Upper lobe of left lung (tissue), 6 donors: Measurements from ENCODE around the gene SEM1. TPM values are rescaled to one million over a fixed set of nuclear protein-coding genes. Genes with fewer than 3 reads are reported as not detected.
"Not testable (repeated sequence)": the region's sequence is repeated elsewhere in the genome, so short reads cannot be mapped to it uniquely, and the experiment has no call there.

Source experiments
- ATAC-seq, 2 donors: fragments of 200-7000 bp; cut with Tn5 transposase; one replicate each; pipeline ENCODE4 v1.9.1; 2022; ENCODE audit warnings: mild to moderate bottlenecking in 2 of 2, moderate library complexity in 2 of 2; ENCODE audit not compliant: low FRiP score in 2 of 2
- DNase-seq, 2 donors: peaks; one replicate each; pipeline ENCODE4 v3.0.0-alpha.2; 2019 to 2020
- H3K27ac ChIP-seq, 4 donors: fragments of 200-600 bp; sonication (generic); one replicate each; pipeline ENCODE4 v1.5.1; 2016 to 2019
- H3K27me3 ChIP-seq, 4 donors: fragments of 200-600 bp; sonication (generic); one replicate each; pipeline ENCODE4 v1.5.1; 2017 to 2019
- H3K36me3 ChIP-seq, 4 donors: fragments of 200-600 bp; sonication (generic); one replicate each; pipeline ENCODE4 v1.5.1; 2016 to 2019
- H3K4me1 ChIP-seq, 4 donors: fragments of 200-600 bp; sonication (generic); one replicate each; pipeline ENCODE4 v1.5.1; 2018 to 2019
- H3K4me3 ChIP-seq, 4 donors: fragments of 200-600 bp; sonication (generic); one replicate each; pipeline ENCODE4 v1.5.1; 2017 to 2019; ENCODE audit warnings: mild to moderate bottlenecking in 2 of 4, moderate library complexity in 1 of 4
- H3K9me3 ChIP-seq, 4 donors: fragments of 200-600 bp; sonication (generic); one replicate each; pipeline ENCODE4 v1.5.1; 2018 to 2019
- EP300 ChIP-seq, 4 donors: sonication (generic); formaldehyde crosslinking; IDR thresholded peaks; one replicate each; pipeline ENCODE4 v1.5.1; 2017; ENCODE audit warnings: antibody characterized with exemption in 4 of 4, control low read depth in 2 of 4
- POLR2A ChIP-seq, 4 donors: fragments of 450-650 bp; IDR thresholded peaks; one replicate each; pipeline ENCODE4 v1.5.1; 2016 to 2017; ENCODE audit warnings: antibody characterized with exemption in 4 of 4, mild to moderate bottlenecking in 2 of 4
- POLR2AphosphoS5 ChIP-seq, 2 donors: sonication (generic); formaldehyde crosslinking; IDR thresholded peaks; one replicate each; pipeline ENCODE4 v1.5.1; 2017; ENCODE audit warnings: antibody characterized with exemption in 2 of 2
- WGBS, 2 donors: methylation state at CpG; one replicate each; pipeline ENCODE4 v1.1.5; 2017 to 2018; 5-methylcytosine and 5-hydroxymethylcytosine counted together
- total RNA-seq, 6 donors: library from RNA; depleted of rRNA in 4 of 6; stranded (reverse); fragments of >200 nt in 4 of 6; gene quantifications; one replicate each; pipeline versions ENCODE4 v1.1.0 to v1.2.1, GENCODE V29; 2016 to 2021
- TF ChIP-seq, protein P1 (sequence below), 6 experiments: fragments of 450-650 bp in 4 of 6; fragments of 200-600 bp in 2 of 6; sonication (generic) in 2 of 6; IDR thresholded peaks; one replicate each; pipeline ENCODE4 v1.5.1; 2016 to 2019; ENCODE audit warnings: antibody characterized with exemption in 6 of 6
- donor health status: DM: no; HTN: no; CAD: no; lungs with moderate emphysema.
- donor health status: DM: no; HTN: yes; CAD: no; lungs with severe emphysema.

The SEM1 gene
- total RNA-seq, 6 donors from 2014 or later: 27.1 to 41.9 (median 32.9) TPM

- no peak for ATAC-seq
Observed at GRCh38 chr7:96667026-96667425, 42.6 kb downstream of the SEM1 start.

DNA sequence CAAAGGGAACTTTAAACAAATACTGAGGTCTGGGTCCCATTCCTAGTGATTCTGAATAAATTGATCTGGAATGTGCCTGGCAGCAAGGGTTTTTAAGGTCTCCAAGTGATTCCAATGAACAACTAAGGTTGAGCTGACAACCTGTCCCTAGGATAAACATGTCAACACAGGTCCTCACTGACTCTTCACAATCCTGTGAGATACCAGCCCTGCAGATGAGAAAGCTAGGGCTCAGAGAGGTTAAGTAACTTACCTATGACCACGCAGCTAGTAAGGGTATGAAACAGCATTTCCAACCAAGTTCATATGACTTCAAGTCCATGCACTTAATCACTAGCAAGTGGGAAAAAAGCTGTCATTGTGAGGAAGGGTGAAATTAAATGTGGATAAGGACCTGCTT, 44.0 kb downstream of the SEM1 start:
- ATAC-seq: no peak

More at GRCh38 chr7:96667026-96667425, 42.6 kb downstream of the SEM1 start:
- Histone ChIP-seq H3K4me1 (no peaks in the 10 kb centered on the region), H3K9me3 (no peaks in the 10 kb centered on the region), H3K36me3 (peaks cover 0 to 22% (median 0%) of the 10 kb centered on the region in 4 donors), H3K27me3 (no peaks in the 10 kb centered on the region), H3K4me3 (no peak overlapping the region), H3K27ac (no peak overlapping the region)
- TF ChIP-seq EP300 (IDR thresholded peaks at IDR 0.05) (no peak), POLR2AphosphoS5 (IDR thresholded peaks at IDR 0.05) (no peak), POLR2A (IDR thresholded peaks at IDR 0.05) (no peak)
- TF ChIP-seq, protein P1, sequence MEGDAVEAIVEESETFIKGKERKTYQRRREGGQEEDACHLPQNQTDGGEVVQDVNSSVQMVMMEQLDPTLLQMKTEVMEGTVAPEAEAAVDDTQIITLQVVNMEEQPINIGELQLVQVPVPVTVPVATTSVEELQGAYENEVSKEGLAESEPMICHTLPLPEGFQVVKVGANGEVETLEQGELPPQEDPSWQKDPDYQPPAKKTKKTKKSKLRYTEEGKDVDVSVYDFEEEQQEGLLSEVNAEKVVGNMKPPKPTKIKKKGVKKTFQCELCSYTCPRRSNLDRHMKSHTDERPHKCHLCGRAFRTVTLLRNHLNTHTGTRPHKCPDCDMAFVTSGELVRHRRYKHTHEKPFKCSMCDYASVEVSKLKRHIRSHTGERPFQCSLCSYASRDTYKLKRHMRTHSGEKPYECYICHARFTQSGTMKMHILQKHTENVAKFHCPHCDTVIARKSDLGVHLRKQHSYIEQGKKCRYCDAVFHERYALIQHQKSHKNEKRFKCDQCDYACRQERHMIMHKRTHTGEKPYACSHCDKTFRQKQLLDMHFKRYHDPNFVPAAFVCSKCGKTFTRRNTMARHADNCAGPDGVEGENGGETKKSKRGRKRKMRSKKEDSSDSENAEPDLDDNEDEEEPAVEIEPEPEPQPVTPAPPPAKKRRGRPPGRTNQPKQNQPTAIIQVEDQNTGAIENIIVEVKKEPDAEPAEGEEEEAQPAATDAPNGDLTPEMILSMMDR (IDR thresholded peaks at IDR 0.05): no peak
- 88 to 97% methylated on average over 5 of the region's 5 CpGs for WGBS, 2 donors
- DNase-seq: no peak

GRCh38 chr7:96664793-96665192, 44.9 kb downstream of the SEM1 start:
- Histone ChIP-seq H3K27me3 (no peaks in the 10 kb centered on the region), H3K9me3 (no peaks in the 10 kb centered on the region), H3K4me3 (no peak overlapping the region), H3K27ac (no peak overlapping the region), H3K4me1 (no peaks in the 10 kb centered on the region), H3K36me3 (peaks cover 0 to 15% (median 0%) of the 10 kb centered on the region in 4 donors)
- TF ChIP-seq, protein P1 (IDR thresholded peaks at IDR 0.05): no peak
- TF ChIP-seq POLR2A (IDR thresholded peaks at IDR 0.05) (no peak), EP300 (IDR thresholded peaks at IDR 0.05) (no peak), POLR2AphosphoS5 (IDR thresholded peaks at IDR 0.05) (no peak)
- 83 to 89% methylated on average over 2 of the region's 2 CpGs for WGBS, 2 donors
- ATAC-seq (no peak), DNase-seq (no peak)

More for the DNA sequence above, 44.0 kb downstream of the SEM1 start:
- Histone ChIP-seq H3K4me1 (no peaks in the 10 kb centered on the region), H3K4me3 (no peak overlapping the region), H3K27ac (no peak overlapping the region), H3K9me3 (no peaks in the 10 kb centered on the region), H3K36me3 (peaks cover 0 to 19% (median 0%) of the 10 kb centered on the region in 4 donors), H3K27me3 (no peaks in the 10 kb centered on the region)
- TF ChIP-seq EP300 (IDR thresholded peaks at IDR 0.05) (no peak), POLR2AphosphoS5 (IDR thresholded peaks at IDR 0.05) (no peak), POLR2A (IDR thresholded peaks at IDR 0.05) (no peak)
- TF ChIP-seq, protein P1 (IDR thresholded peaks at IDR 0.05): no peak
- no peak for DNase-seq
- 94 to 96% methylated on average over 1 of the region's 1 CpG for WGBS, 2 donors

GRCh38 chr7:96663871-96664445, 45.7 kb downstream of the SEM1 start:
- Histone ChIP-seq H3K27ac (no peak overlapping the region), H3K9me3 (no peaks in the 10 kb centered on the region), H3K4me3 (no peak overlapping the region), H3K36me3 (peaks cover 0 to 15% (median 0%) of the 10 kb centered on the region in 4 donors), H3K27me3 (no peaks in the 10 kb centered on the region), H3K4me1 (no peaks in the 10 kb centered on the region)
- 70 to 72% methylated on average over 3 of the region's 3 CpGs for WGBS, 2 donors
- TF ChIP-seq POLR2A (IDR thresholded peaks at IDR 0.05) (no peak), POLR2AphosphoS5 (IDR thresholded peaks at IDR 0.05) (no peak), EP300 (IDR thresholded peaks at IDR 0.05) (no peak)
- TF ChIP-seq, protein P1 (IDR thresholded peaks at IDR 0.05): no peak
- DNase-seq (no peak), ATAC-seq (no peak)

- no peak overlapping the region for H3K4me3 ChIP-seq
- H3K4me1 ChIP-seq: no peaks in the 10 kb centered on the region
- WGBS, 2 donors: 90 to 93% methylated on average over 2 of the region's 2 CpGs
- no peaks in the 10 kb centered on the region for H3K27me3 ChIP-seq
- TF ChIP-seq POLR2AphosphoS5 (IDR thresholded peaks at IDR 0.05) (no peak), EP300 (IDR thresholded peaks at IDR 0.05) (no peak), POLR2A (IDR thresholded peaks at IDR 0.05) (no peak)
- TF ChIP-seq, protein P1 (IDR thresholded peaks at IDR 0.05): no peak
- H3K27ac ChIP-seq: no peak overlapping the region
- DNase-seq (no peak), ATAC-seq (no peak)
- H3K9me3 ChIP-seq: no peaks in the 10 kb centered on the region
- peaks cover 0 to 12% (median 0%) of the 10 kb centered on the region in 4 donors for H3K36me3 ChIP-seq
Observed at GRCh38 chr7:96663457-96663856, 46.2 kb downstream of the SEM1 start.

DNA sequence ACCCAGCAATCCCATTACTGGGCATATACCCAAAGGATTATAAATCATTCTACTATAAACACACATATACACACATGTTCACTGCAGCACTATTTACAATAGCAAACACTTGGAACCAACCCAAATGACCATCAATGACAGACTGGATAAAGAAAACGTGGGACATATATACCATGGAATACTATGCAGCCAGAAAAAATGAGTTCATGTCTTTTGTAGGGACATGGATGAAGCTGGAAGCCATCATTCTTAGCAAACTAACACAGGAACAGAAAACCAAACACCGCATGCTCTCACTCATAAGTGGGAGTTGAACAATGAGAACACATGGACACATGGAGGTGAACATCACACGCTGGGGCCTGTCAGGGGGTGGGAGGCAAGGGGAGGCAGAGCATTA, 47.5 kb downstream of the SEM1 start:
- not testable (repeated sequence) for H3K27ac ChIP-seq, H3K4me3 ChIP-seq, H3K4me1 ChIP-seq, DNase-seq, H3K9me3 ChIP-seq, ATAC-seq, H3K27me3 ChIP-seq
- WGBS, 2 donors: 87 to 88% methylated on average over 3 of the region's 3 CpGs
- H3K36me3 ChIP-seq: peaks cover 0 to 12% (median 0%) of the 10 kb centered on the region in 4 donors
